Ovary (tissue), 9 donors: ENCODE measurements around the gene IGFLR1. TPM values are rescaled to one million over a fixed set of nuclear protein-coding genes. Genes with fewer than 3 reads are reported as not detected.

ENCODE experiments used
- DNase-seq, 5 donors: peaks; one replicate each; pipeline ENCODE4 v3.0.0-alpha.2; 2019 to 2020
- H3K27ac ChIP-seq, 2 donors: fragments of 200-600 bp; one replicate each; pipeline versions ENCODE4 v1.5.1 to v1.8.0; 2019 to 2022
- H3K27me3 ChIP-seq: fragments of 200-600 bp; one replicate; pipeline ENCODE4 v1.8.0; 2022
- H3K36me3 ChIP-seq: fragments of 200-600 bp; sonication (generic); one replicate; pipeline ENCODE4 v1.5.1; 2019
- H3K4me1 ChIP-seq: one replicate; pipeline ENCODE4 v1.8.1; 2013; ENCODE audit warnings: mild to moderate bottlenecking, moderate library complexity; ENCODE audit not compliant: insufficient read depth
- H3K4me3 ChIP-seq: fragments of 200-600 bp; sonication (generic); one replicate; pipeline ENCODE4 v1.5.1; 2017
- H3K9me3 ChIP-seq, 2 donors: fragments of 200-600 bp in 1 of 2; sonication (generic) in 1 of 2; one replicate each; pipeline versions ENCODE4 v1.5.1 to v1.8.1; 2013 to 2019; ENCODE audit warnings: mild to moderate bottlenecking in 1 of 2, moderate library complexity in 1 of 2
- EP300 ChIP-seq: sonication (generic); formaldehyde crosslinking; IDR thresholded peaks from one replicate; pipeline ENCODE4 v1.6.1; 2017; ENCODE audit warnings: antibody characterized with exemption
- POLR2A ChIP-seq: fragments of 450-650 bp; IDR thresholded peaks from one replicate; pipeline ENCODE4 v1.6.1; 2017; ENCODE audit warnings: antibody characterized with exemption, mild to moderate bottlenecking, moderate library complexity
- WGBS, 3 donors: extraction: QIAGEN DNeasy Blood & Tissue Kit in 1 of 3; methylation state at CpG; one replicate each; pipeline versions ENCODE4 v1.1.5 to v1.1.7; 2013 to 2017; 5-methylcytosine and 5-hydroxymethylcytosine counted together
- intact Hi-C, 4 donors: fragments of 100-400 bp; cut with DNase I; formaldehyde crosslinking; loops; one replicate each; pipeline versions ENCODE4 v1.11.0 to v1.15.1; 2022 to 2023
- polyA plus RNA-seq, 2 donors: library from polyadenylated mRNA; stranded (reverse); fragments of 200-250 nt in 1 of 2; fragments of 350-450 nt in 1 of 2; fragmentation: Illumina TruSeq in 1 of 2; extraction: RNeasy Lipid Tissue Mini Kit (QIAGEN cat#74804) in 1 of 2; gene quantifications; one replicate each; pipeline ENCODE4 v1.2.3, GENCODE V29; 2013 to 2014
- total RNA-seq, 7 donors: library from RNA; depleted of rRNA in 2 of 7; stranded (reverse); fragments of >200 nt in 2 of 7; fragmentation: NEBNext Ultra II Directional in 3 of 7; extraction: Animal tissue kit (Norgen Biotek cat#: 25700) in 3 of 7; gene quantifications; one replicate each; pipeline versions ENCODE4 v1.1.0 to v1.2.4, GENCODE V29; 2016 to 2023
- TF ChIP-seq, protein P1 (sequence below), 3 donors: fragments of 450-650 bp in 2 of 3; fragments of 200-600 bp in 1 of 3; IDR thresholded peaks; one replicate each; pipeline versions ENCODE4 v1.5.1 to v1.8.0; 2016 to 2022; ENCODE audit warnings: antibody characterized with exemption in 3 of 3, mild to moderate bottlenecking in 1 of 3
- donor health status: DM: no; HTN: no; CAD: no; lungs with moderate emphysema.
- donor health status: DM: no; HTN: no; CAD: no.
- donor health status: Bipolar disorder and iron deficiency.
- donor health status: DM: yes; HTN: yes; CAD: no.
- donor health status: DM: no; HTN: no; CAD: no.
- donor health status: DM: yes; HTN: yes; CAD: no.

Gene IGFLR1
- total and polyA plus RNA-seq, 9 donors: 0.93 to 12.8 (median 7.6) TPM

DNA sequence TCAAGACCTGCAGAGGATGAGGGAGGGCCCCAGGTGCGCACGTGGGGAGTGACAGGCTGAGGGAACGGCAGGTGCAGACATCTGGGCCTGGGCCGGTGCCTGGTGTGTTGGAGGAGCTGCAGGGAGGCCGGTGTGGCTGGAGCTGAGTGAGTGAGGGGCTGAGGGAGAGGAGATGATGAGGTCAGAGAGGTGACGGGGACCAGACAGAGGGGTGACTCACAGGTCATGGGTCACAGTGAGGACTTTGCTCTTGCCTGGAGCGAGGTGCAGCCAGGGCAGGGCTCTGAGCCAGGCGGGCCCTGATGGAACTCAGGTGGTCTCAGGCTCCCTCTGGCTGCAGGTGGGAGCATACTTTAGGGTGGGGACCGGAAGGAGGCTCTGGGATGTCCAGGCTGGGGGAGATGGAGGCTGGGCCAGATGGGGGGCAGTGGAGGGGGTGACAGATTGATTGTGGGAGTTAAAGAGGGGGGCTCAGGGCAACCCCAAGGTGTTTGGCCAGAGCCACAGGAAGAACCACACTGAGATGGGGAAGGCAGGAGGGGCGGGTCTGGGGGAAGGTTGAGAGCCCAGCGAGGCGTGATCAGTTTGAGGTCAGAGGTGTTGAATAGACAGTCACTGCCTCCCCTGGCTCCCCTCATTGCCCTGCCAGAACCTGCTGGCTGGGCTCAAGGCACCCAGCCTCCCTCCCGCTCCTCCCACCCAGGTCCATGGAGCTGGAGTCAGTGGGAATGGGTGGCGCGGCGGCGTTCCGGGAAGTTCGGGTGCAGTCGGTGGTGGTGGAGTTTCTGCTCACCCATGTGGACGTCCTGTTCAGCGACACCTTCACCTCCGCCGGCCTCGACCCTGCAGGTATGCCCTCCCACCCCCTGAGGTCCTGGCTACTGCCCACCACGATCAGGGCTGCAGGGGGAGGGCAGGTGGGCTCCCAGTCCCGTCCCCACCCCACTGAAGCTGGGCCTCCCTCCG is 41.5 kb upstream of the IGFLR1 start:
- no peak overlapping the region for H3K4me3 ChIP-seq
- no peaks in the 10 kb centered on the region for H3K36me3 ChIP-seq
- DNase-seq: peak in 1 of 5 donors; percentile 23
- H3K9me3 ChIP-seq: no peaks in the 10 kb centered on the region
- no peaks in the 10 kb centered on the region for H3K4me1 ChIP-seq
- intact Hi-C loops: loop anchor here in 1 of 4 donors (10.0 kb wide), 1 partner anchor 141 kb away; no protein-coding TSS in a partner anchor
- TF ChIP-seq POLR2A: no peak
- TF ChIP-seq, protein P1, sequence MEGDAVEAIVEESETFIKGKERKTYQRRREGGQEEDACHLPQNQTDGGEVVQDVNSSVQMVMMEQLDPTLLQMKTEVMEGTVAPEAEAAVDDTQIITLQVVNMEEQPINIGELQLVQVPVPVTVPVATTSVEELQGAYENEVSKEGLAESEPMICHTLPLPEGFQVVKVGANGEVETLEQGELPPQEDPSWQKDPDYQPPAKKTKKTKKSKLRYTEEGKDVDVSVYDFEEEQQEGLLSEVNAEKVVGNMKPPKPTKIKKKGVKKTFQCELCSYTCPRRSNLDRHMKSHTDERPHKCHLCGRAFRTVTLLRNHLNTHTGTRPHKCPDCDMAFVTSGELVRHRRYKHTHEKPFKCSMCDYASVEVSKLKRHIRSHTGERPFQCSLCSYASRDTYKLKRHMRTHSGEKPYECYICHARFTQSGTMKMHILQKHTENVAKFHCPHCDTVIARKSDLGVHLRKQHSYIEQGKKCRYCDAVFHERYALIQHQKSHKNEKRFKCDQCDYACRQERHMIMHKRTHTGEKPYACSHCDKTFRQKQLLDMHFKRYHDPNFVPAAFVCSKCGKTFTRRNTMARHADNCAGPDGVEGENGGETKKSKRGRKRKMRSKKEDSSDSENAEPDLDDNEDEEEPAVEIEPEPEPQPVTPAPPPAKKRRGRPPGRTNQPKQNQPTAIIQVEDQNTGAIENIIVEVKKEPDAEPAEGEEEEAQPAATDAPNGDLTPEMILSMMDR (IDR thresholded peaks at IDR 0.05): no peak
- no peak for TF ChIP-seq EP300
- no peak overlapping the region for H3K27ac ChIP-seq
- 78 to 79% (median 79%) methylated on average over 28 of the region's 28 CpGs for WGBS, 3 donors
- no peaks in the 10 kb centered on the region for H3K27me3 ChIP-seq

DNA sequence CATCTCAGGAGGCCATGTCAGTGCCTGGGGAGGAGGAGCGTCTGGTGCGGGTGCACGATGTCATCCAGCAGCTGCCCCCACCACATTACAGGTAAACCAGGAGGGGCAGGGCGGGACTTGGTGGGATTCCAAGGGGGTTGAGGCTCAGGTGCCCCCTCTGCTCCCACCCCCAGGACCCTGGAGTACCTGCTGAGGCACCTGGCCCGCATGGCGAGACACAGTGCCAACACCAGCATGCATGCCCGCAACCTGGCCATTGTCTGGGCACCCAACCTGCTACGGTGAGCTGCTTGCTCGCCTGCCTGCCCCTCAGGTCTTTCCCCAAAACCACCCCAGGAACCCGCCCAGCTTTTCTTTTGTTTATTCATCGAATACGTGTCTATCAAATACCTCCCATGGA is 40.3 kb upstream of the IGFLR1 start:
- no peak for TF ChIP-seq EP300
- no peak for TF ChIP-seq POLR2A
- TF ChIP-seq, protein P1 (IDR thresholded peaks at IDR 0.05): no peak
- no peaks in the 10 kb centered on the region for H3K36me3 ChIP-seq
- DNase-seq: peak in 1 of 5 donors; percentile 24
- no peaks in the 10 kb centered on the region for H3K9me3 ChIP-seq
- no peak overlapping the region for H3K4me3 ChIP-seq
- H3K27ac ChIP-seq: no peak overlapping the region
- WGBS, 3 donors: 92 to 97% (median 92%) methylated on average over 11 to 12 of the region's 12 CpGs
- H3K27me3 ChIP-seq: no peaks in the 10 kb centered on the region
- intact Hi-C loops: loop anchor here in 1 of 4 donors (10.0 kb wide), 1 partner anchor 142 kb away; no protein-coding TSS in a partner anchor
- no peaks in the 10 kb centered on the region for H3K4me1 ChIP-seq

DNA sequence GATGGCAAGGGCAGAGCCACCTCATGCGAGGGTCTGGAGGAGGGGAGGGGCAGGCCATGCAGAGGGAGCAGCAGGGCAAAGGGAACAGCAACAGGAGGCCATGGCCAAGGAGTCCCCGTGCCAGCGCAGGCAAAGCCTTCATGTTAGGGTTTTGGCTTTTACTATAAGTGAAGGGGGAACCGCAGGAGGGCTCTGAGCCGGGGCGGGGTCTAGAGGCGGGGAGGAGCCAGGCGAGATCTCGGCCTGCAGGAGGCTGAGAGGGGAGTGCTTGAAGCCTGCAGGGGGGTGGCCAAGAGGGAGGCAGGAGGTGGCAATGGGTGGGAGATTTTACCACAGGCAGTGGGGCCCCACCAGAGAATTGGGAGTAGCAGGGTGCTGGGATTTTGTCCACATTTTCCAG is 39.4 kb upstream of the IGFLR1 start:
- DNase-seq: no peak
- no peaks in the 10 kb centered on the region for H3K9me3 ChIP-seq
- WGBS, 3 donors: 73 to 78% (median 76%) methylated on average over 9 of the region's 9 CpGs
- H3K36me3 ChIP-seq: no peaks in the 10 kb centered on the region
- H3K27ac ChIP-seq: no peak overlapping the region
- no peaks in the 10 kb centered on the region for H3K27me3 ChIP-seq
- H3K4me1 ChIP-seq: no peaks in the 10 kb centered on the region
- intact Hi-C loops: loop anchor here in 1 of 4 donors (10.0 kb wide), 1 partner anchor 143 kb away; no protein-coding TSS in a partner anchor
- TF ChIP-seq POLR2A: no peak
- TF ChIP-seq, protein P1 (IDR thresholded peaks at IDR 0.05): no peak
- TF ChIP-seq EP300: no peak
- H3K4me3 ChIP-seq: no peak overlapping the region

DNA sequence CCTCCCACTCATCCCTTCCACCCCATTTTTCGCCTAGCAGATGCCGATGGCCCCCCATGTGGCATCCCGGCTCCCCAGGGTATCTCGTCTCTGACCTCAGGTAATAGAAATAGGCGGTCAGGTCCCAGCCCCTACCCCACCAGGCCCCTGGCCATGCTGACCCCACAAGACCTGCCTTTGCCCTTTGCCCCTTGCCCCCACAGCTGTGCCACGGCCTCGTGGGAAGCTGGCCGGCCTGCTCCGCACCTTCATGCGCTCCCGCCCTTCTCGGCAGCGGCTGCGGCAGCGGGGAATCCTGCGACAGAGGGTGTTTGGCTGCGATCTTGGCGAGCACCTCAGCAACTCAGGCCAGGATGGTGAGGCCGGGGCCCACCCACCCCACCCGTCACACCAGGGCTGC is 38.5 kb upstream of the IGFLR1 start:
- peaks cover 3% of the 10 kb centered on the region for H3K4me1 ChIP-seq
- no peaks in the 10 kb centered on the region for H3K36me3 ChIP-seq
- intact Hi-C loops: loop anchor here in 1 of 4 donors (10.0 kb wide), 1 partner anchor 144 kb away; no protein-coding TSS in a partner anchor
- H3K4me3 ChIP-seq: no peak overlapping the region
- WGBS, 3 donors: 87 to 92% (median 90%) methylated on average over 19 to 20 of the region's 20 CpGs
- H3K27me3 ChIP-seq: no peaks in the 10 kb centered on the region
- H3K9me3 ChIP-seq: no peaks in the 10 kb centered on the region
- TF ChIP-seq, protein P1 (IDR thresholded peaks at IDR 0.05): no peak
- no peak for TF ChIP-seq POLR2A
- TF ChIP-seq EP300: no peak
- H3K27ac ChIP-seq: no peak overlapping the region
- peak in 1 of 5 donors; percentile 22 for DNase-seq
